ENCODE data around the gene ANKS4B.
"Not testable (repeated sequence)": the region's sequence is repeated elsewhere in the genome, so short reads cannot be mapped to it uniquely, and the experiment has no call there.

ANKS4B gene

DNA sequence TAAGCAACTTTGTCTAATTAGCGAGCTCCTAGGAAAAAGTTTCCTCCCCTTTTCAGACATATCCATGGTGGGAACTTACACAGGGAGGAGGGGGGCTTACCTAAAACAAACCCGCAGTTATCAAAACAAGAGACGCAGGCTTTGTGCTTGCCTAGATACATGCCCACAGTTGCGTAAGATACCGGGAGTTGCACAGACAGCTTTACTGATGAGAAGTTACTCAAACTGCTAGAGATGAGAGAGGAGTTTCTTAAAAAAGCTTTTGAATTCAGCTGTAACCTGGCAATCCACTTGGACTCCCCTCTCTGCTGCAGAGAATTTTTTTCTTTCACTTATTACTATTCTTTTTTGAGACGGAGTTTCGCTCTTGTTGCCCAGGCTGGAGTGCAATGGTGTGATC, 15.3 kb upstream of the ANKS4B start:
- DNase-seq (ENCODE audit: low read depth), result no peak

DNA sequence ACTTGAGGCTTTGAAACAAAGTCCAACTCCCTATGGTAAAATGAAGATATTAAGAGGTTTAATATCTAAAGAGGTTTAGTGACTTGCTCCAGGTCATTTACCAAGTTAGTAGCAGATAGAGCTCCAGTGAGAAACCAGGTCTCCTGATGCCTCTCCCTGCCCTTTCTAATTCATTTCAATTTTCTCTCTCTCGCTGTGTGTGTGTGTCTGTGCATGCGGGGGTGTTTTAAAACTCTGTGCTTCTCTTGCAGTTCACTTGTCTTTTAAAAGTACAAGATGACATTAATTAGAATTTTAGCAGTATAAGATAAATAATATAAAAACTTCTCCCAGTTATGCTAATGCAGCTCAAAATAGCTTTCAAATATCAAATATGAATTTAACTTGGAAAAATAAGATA, 13.9 kb upstream of the ANKS4B start:
- no peak for DNase-seq (ENCODE audit: low read depth)

DNA sequence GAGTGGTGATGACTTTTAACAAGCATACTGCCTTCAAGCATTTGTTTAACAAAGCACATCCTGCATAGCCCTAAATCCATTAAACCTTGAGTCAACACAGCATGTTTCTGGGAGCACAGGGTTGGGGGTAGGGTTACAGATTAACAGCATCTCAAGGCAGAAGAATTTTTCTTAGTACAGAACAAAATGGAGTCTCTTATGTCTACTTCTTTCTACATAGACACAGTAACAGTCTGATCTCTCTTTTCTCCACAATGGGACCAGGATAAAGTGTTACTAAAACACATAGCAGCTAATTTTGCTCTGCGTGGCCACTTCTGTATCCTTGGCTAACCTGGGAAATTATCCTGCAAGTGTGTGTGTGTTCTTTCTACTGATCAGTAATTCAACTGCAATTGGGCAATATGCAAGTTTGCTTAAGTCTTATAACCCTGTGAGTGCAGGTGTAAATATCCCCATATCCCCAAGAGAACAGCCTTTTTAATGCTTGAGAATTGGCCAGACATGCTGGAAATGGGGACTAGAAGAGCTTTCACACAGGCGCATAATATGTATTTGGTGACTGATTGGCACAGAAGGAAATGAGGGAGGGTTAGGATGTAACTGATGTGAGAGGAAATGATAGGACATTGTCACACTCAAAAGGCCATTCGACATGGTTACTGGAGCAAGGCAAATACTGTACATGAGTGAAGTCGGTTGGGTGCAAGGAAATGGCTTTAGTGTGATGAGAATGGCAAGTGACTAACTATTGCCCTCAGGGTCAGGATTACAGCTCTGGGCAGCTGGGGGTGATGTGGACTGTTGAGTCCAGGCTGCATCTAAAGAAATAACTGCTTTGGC, 10.8 kb upstream of the ANKS4B start:
- no peak for DNase-seq (ENCODE audit: low read depth)

DNA sequence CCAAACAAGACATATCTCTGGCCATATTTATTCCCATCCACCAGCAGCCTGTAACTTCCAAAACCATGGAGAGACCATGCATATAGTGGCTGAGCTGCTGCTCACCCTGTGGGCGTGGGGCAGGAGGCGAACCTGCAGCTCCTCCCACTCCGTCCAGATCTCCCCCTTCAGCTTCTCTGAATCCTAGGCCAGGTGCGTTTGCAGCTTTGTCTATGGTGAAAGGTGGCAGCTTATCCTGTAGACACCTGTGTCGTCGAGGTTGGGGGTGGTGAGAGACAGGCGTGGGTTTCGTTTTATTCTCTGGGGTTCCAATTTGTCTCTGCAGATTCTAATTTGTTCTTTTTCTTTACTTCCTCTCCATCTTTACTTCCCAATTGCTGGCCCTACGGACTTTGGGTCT, 9.7 kb upstream of the ANKS4B start:
- DNase-seq (ENCODE audit: low read depth), result no peak

DNA sequence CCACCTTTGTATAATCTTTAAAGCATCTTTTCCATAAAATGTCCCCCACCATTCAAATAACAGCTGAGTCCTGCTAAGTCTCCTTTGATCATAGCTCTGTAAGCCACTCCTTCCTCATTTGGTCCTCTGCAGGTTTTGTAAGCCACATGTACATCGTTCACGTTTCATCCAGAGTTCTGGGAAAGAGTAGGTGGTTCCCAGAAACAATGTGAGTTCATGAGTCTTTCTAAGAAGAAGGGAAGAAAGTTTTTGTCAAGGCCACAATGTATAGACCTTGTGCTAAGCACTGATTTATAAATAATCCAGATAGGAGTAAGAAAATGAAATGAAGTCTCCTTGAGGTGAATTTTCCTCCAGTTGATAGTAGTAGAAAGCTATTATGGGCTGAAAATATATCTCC, 8.7 kb upstream of the ANKS4B start:
- DNase-seq (ENCODE audit: low read depth), result no peak

DNA sequence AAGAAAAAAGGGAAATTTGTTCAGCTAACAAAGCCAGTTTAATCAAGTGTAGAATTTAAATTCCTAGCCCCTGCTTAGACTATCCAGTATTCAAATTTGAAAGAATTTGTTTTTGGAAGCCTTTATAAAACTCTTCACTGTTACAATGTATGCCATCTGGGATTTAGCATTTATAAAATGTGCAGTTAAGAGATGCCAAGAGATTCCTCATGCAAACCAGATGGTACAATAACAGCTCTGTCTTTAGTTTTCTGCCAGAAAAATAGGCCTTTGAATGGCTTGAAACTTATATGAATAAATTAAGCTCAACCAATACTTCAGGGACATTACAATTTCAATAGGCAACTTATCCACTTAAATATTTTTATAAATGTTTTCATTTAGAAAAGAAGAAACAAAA, 6.8 kb upstream of the ANKS4B start:
- DNase-seq (ENCODE audit: low read depth), result no peak

DNA sequence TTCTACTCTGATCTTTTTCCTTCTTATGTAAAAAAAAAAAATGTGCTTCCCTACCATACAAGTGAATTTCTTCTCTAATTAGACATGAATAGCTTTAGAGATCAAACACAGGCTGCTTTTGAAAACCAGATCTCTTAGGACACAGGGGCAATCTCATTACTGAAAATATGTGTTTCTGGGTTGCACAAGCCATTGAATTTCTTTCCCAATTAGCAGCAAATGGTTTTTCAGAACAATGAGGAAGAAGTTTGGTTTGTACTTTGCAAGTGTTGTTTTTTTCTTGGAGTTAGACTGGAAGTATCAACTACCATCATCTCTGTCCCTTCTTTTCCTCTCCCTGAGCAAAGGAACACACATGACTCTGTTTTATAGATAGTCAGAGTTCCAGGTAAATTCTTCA, 5.6 kb upstream of the ANKS4B start:
- DNase-seq (ENCODE audit: low read depth), result no peak

DNA sequence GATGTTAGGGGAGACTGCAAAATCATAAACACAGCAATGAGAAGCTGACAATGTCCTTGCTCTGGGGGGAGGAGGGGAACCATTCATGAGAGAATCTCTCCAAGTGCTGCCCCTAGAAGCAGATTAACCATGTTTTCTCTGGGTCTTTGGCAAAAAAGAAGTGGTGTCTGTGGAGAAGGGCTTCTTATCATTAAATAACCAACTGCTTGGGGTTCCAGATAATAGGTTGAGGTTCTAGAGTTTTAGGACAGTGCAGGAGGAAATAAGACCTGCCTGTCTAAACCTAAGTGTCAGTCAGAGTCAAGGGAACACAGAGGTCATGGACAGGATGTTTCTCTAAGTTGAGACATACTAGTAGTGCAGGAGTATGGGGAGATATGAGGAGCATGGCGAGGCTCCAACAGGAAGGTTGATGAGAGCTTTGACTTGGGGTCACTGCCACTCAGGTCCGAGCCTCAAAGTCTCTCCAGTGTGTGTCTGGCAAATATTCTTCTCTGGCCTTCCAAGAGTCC, 5.1 kb upstream of the ANKS4B start:
- DNase-seq (ENCODE audit: low read depth), result no peak

DNA sequence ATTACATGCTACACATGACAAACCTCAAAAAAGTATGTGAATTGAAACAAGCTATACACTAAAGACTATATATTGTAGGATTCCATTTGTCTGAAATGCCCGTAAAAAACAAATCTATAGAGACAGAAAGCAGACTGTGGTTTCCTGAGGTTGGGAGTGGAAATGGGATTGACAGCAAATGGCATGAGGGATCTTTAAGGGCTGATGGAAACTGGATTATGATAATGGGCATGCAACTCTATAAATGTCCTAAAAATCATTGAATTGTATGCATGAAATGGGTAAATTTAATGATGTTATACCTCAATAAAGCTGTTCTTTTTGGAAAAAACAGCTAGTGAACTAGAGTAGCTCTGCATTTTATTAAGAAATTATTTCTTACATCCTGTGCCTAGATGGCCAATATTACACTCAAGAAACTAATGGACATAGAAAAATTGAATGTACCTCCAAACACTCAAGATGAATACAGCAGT, 416 bp upstream of the ANKS4B start:
- no peak for DNase-seq (ENCODE audit: low read depth)

DNA sequence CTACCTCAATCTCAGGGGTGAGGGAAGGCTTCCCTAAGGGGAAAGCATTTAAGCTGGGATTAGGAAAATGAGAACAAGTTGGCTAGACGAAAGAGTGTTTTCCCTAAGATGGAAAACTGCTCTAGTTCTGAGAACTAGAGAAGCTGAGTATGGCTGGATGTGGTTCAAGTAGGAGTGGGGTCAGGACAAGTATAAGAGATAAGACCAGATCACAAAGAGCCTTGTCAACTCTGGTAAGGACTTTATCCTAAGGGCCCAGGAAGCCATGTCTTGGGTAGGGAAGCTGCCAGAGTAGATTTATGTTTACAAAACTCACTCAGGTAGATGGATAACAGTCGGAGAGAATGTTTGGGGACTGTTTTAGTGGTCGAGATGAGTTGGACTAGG, 1.7 kb downstream of the ANKS4B start:
- DNase-seq (ENCODE audit: low read depth), result no peak

DNA sequence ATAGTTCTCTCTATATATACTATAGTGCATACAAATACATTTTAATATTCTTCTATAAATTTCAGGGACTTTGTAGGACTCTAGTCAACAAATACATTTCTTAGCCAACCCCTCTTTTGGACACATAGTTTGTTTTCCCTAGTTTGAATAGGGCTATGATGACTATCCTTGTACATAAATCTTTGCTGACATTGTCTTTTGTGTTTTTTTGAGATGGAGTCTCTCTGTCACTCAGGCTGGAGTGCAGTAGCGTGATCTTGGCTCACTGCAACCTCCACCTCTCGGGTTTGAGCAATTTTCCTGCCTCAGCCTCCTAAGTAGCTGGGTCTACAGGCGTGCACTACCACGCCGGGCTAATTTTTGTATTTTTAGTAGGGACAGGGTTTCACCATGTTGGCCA, 3.3 kb downstream of the ANKS4B start:
- no peak for DNase-seq (ENCODE audit: low read depth)

DNA sequence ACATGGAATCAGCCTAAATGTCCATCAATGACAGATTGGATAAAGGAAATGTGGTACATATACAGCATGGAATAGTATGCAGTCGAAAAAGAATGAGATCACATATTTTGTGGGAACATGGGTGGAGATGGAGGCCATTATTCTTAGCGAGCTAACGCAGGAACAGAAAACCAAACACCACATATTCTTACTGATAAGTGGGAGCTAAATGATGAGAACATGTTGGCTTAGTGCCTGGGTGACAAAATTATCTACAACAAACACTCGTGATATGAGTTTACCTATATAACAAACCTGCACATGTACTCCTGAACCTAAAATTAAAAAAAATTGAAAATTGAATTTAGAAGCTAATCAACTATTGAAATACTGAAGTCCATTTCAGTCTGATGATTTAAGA, 6.1 kb downstream of the ANKS4B start:
- no peak for DNase-seq (ENCODE audit: low read depth)

DNA sequence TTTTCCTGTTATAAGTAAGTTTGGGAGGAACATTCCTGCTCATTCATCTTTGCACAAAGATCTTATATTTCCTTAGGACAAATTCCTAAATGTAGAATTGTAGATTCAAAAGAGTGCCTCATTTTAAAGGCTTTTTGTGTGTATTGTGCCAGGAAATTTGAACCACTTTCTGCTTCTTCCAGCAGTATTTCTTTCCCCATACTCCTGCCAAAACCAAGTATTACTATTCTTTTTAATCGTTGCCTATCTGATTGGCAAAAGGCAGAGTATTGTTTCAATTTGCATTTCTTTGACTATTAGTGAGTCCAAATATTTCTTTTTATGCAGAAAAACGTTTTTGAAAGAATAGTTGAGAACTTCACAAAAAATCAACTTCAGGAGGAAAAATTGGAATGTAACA, 9.3 kb downstream of the ANKS4B start:
- DNase-seq (ENCODE audit: low read depth), result no peak

DNA sequence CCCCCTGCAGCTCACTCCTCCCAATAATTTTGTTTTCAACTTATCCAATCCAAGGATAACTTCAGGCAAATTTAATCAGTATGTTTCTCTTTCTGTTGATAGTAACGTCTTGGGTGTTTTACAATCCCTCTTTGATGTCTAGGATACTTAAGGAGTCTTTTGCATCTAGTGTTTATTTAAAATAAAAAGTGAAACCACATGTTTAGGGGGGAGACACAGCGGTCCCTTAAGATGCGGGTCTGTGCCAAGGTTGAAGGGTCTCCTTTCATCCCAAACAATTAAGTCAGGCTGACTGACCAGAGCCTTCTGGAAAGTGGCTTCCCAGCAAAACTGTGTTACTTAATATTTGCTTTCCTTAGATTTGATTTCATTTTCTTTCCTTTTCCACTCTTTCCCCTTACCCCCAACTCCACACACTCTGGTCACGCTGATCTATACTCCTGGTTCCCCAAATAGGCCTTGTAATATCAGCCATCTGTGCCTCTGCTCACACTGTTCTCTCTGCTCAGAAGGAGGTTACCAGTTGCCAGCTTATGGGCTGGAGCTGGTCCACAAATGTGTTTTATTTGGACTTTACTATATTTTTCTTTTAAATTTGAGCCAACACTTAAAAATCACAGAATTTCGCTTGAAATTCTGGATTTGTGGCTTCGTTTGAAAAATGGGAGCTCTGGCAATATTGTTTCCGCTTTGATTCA, 11.2 kb downstream of the ANKS4B start:
- no peak for DNase-seq (ENCODE audit: low read depth)

DNA sequence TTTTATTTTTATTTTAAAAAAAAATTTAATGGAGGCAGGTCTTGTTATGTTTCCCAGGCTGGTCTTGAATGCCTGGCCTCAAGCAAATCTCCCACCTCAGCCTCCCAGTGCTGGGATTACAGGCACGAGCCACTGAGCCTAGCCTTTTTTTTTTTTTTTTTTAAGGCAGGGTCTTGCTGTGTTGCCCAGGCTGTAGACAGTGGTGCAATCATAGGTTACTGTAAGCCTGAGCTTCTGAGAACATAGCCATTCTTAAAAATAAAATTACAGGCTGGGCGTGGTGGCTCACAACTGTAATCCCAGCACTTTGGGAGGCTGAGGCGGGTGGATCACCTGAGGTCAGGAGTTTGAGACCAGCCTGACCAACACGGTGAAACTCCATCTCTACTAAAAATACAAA, 14.7 kb downstream of the ANKS4B start:
- not testable (repeated sequence) for DNase-seq (ENCODE audit: low read depth)

DNA sequence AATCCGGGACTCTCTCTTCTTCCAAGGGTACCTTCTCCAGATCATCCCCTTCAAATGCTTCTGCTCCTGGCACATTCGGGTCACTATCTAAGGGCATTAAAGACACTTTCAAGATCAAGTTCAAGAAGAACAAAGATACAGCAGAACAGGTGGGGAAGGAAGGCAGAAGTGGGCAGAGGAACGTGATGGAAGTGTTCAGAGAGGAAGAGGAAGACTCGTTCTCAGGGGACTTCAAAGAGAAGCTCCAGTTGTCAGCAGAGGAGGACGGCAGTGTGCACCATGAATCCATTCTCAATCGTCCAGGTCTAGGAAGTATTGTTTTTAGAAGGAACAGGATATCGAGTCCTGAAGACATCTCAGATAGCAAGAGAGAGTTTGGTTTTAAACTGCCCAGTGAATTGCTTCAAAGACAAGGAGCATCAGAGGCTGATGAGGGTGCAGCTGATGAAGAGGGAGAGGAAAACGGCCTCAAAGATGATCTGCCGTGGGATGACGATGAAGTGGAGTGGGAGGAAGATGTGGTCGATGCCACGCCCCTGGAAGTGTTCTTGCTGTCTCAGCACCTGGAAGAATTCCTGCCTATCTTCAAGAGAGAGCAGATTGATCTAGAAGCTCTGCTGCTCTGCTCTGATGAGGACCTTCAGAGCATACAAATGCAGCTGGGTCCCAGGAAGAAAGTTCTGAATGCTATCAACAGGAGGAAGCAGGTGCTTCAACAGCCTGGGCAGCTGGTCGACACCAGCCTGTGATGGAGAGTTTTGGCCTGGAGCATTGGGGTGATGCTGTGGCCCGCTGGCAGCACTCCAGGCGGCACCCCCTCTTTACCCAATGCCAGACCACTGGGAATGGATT, 16.8 kb downstream of the ANKS4B start:
- no peak for DNase-seq (ENCODE audit: low read depth)

DNA sequence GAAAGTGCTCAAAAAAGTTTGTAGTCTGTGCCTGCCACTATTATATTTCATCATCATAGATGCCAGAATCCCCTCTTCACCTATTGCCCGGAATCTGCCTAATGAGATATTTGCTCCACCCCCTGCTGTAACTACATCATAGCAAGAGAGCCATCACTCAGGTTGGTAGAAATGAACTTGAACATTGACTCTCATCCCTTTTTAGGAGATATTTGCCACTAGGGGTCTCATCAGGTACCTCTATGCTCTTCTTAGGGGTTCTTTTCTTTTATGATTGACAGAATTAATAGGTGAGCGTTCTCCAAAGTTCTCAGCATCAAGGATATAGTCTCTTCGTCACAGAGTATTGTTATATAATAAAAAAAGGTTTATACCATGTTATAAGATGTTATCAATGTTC, 20.0 kb downstream of the ANKS4B start:
- DNase-seq (ENCODE audit: low read depth), result no peak

DNA sequence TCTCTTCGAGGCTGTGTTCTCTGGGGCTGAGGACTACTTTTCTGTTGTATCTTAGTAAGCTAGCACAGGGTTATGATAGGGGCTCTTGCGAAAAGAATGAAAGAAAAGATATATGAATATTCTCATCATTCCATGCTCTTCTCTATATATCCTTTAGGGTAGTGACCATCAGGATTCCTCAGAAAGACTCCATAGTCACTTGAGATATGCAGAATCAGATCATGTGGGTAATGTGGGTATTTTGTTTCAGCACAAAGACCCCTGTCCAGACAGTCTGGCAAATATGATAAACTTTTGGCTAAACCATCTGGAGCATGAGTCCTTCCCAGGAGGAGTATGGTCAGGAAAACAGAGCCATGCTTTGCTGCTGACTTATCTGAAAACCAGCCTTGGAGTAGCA, 23.1 kb downstream of the ANKS4B start:
- no peak for DNase-seq (ENCODE audit: low read depth)

DNA sequence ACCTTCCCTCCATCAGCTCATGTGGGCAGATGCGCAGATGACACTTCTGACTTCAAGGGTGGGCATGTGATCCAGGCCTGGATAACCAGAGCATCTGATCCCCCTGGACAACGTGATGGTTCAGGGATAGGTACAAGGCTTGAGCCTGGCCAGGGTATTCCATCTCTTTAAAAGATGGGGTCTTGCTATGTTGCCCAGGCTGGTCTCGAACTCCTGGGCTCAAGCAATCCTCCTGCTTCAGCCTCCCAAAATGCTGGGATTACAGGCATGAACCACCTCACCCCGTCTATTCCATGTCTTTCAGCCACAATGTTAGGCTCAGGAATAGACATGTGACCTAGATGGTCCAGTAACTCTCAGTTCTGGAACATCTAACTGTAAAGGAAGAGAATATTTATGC, 23.8 kb downstream of the ANKS4B start:
- no peak for DNase-seq (ENCODE audit: low read depth)

DNA sequence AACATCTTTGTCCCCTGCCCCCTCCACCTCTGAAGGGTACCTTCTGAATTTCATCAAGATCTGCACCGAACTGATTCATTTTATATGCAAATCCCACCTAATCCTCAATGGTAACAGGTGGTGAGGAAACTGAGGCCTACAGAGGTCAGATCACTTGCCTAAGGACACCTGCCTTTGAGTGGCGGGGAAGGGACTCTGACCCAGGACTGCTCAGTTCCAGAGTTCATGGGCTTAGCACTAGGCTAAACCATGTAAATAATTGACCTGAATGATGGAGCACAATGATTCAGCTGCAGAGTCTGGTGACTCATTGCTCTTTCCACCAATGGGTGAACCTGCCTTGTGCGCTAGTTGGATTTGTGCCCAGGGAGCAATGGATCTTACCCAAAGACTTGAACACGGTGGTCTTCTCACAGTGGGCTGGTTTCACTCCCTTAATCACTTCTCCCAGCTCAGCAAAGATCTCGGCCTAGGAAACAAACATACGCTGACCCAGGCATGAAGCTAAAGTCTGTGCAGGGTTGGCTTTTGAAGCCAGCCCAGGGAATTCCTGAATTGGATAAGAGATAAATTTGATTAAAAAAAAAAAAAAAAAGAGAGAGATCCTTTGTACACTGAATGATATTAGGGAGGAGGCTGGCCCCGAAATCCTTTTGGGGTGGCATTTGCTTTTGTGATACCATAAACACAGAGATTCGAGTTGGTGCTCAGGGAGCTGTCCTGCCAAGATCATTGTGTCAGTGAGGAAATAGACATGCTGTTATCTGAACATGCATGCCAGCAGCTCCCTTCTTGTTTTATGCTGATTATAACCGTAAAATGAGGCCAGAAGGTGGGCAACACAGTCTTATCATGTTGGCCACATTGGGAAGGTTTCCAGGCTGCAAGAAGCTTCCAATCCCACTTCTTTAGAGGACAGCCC, 27.6 kb downstream of the ANKS4B start:
- DNase-seq (ENCODE audit: low read depth), result peak; percentile 84

Measured in stromal cell of bone marrow (primary cell).